Ishikawa (cell line): ENCODE measurements around the gene MYO15B.

Source experiments
- CEBPB ChIP-seq: IDR thresholded peaks from 2 replicates; pipeline ENCODE4 v1.6.1; 2012
- CREB1 ChIP-seq: IDR thresholded peaks from 2 replicates; pipeline ENCODE4 v1.6.1; 2012; ENCODE audit warnings: low read depth
- EGR1 ChIP-seq: IDR thresholded peaks from 2 replicates; pipeline ENCODE4 v1.6.1; 2012
- EP300 ChIP-seq: IDR thresholded peaks from 2 replicates; pipeline ENCODE4 v1.6.1; 2012; ENCODE audit warnings: borderline replicate concordance
- FOXM1 ChIP-seq: IDR thresholded peaks from 2 replicates; pipeline ENCODE4 v1.6.1; 2012; ENCODE audit warnings: low read depth, borderline replicate concordance
- MAX ChIP-seq: IDR thresholded peaks from 2 replicates; pipeline ENCODE4 v1.6.1; 2012
- NFIC ChIP-seq: IDR thresholded peaks from 2 replicates; pipeline ENCODE4 v1.6.1; 2012
- RAD21 ChIP-seq: IDR thresholded peaks from 2 replicates; pipeline ENCODE4 v1.6.1; 2012; ENCODE audit warnings: low read depth
- REST ChIP-seq: IDR thresholded peaks from 2 replicates; pipeline ENCODE4 v1.6.1; 2012; ENCODE audit warnings: low read depth, mild to moderate bottlenecking
- TAF1 ChIP-seq: IDR thresholded peaks from 2 replicates; pipeline ENCODE4 v1.6.1; 2012; ENCODE audit warnings: low read depth, mild to moderate bottlenecking
- TCF12 ChIP-seq: IDR thresholded peaks from 2 replicates; pipeline ENCODE4 v1.6.1; 2012; ENCODE audit warnings: low read depth
- TEAD4 ChIP-seq: IDR thresholded peaks from 2 replicates; pipeline ENCODE4 v1.6.1; 2012
- USF1 ChIP-seq: IDR thresholded peaks from 2 replicates; pipeline ENCODE4 v1.6.1; 2012
- YY1 ChIP-seq: IDR thresholded peaks from 2 replicates; pipeline ENCODE4 v1.6.1; 2012; ENCODE audit warnings: low read depth
- ZBTB7A ChIP-seq: IDR thresholded peaks from 2 replicates; pipeline ENCODE4 v1.6.1; 2012; ENCODE audit warnings: low read depth

MYO15B gene

GRCh38 chr17:75571885-75572215, 15.8 kb upstream of the MYO15B start:
- no peak for TF ChIP-seq CEBPB
- no peak for TF ChIP-seq TAF1
- TF ChIP-seq CREB1 = no peak
- TF ChIP-seq TCF12 = no peak
- TF ChIP-seq USF1 = no peak
- TF ChIP-seq REST = no peak
- no peak for TF ChIP-seq FOXM1
- TF ChIP-seq EP300 = no peak
- no peak for TF ChIP-seq YY1
- TF ChIP-seq NFIC = no peak

- TF ChIP-seq CREB1 (no peak), ZBTB7A (no peak), RAD21 (no peak), USF1 (no peak), EGR1 (no peak), CEBPB (no peak), NFIC (no peak), YY1 (no peak)
Observed at GRCh38 chr17:75572713-75573539, 14.7 kb upstream of the MYO15B start.

GRCh38 chr17:75573540-75573957, 14.1 kb upstream of the MYO15B start:
- TF ChIP-seq REST = no peak
- TF ChIP-seq CEBPB = no peak
- TF ChIP-seq YY1 = no peak
- no peak for TF ChIP-seq MAX
- no peak for TF ChIP-seq FOXM1
- TF ChIP-seq USF1 = no peak
- TF ChIP-seq EGR1 = no peak
- TF ChIP-seq EP300 = no peak

GRCh38 chr17:75573994-75574393, 13.6 kb upstream of the MYO15B start:
- TF ChIP-seq NFIC (no peak), RAD21 (no peak), EGR1 (no peak), TAF1 (no peak), TEAD4 (no peak), FOXM1 (no peak), MAX (no peak), REST (no peak), CEBPB (no peak), ZBTB7A (no peak), YY1 (no peak), TCF12 (no peak), USF1 (no peak), EP300 (no peak), CREB1 (no peak)
